ENCODE results near the gene SLC16A12. TPM values are rescaled to one million over a fixed set of nuclear protein-coding genes. Genes with fewer than 3 reads are reported as not detected.

The SLC16A12 gene
- total and polyA plus RNA-seq, 3 experiments from 2014 or later, result not detected

DNA sequence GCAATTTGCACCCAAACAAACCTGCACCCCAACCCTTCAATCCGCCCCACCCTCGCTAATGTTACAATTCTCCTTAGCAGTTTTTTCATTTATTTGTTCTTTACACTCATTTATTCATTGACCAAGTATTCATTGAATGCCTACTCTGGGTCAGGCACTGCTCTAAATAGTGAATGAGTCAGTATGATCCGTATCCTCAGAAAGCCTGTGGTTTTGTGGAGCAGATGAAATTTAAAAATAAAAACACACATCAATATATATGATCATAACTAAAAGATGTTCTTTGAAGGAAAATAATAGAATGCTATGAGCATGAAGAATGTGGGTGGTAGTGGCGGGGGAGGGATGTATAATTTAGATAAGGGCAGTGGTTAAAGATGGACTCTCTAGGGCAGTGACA, 107.8 kb downstream of the SLC16A12 start:
- DNase-seq, result no peak
- Histone ChIP-seq H3K9me3 (ENCODE audit: low read length) (no peaks in the 10 kb centered on the region), H3K27ac (ENCODE audit: low read depth, low read length) (no peak overlapping the region), H3K27me3 (ENCODE audit: insufficient read depth, low read length, poor library complexity, severe bottlenecking) (no peaks in the 10 kb centered on the region), H3K4me1 (ENCODE audit: insufficient read depth, low read length) (no peaks in the 10 kb centered on the region), H3K36me3 (ENCODE audit: insufficient read depth, low read length) (no peaks in the 10 kb centered on the region), H3K4me3 (ENCODE audit: low read length) (no peak overlapping the region)
- ChIA-PET CTCF (no interaction called here), POLR2A (no interaction called here)
- no peaks in the 10 kb centered on the region for H3K9me3 Mint-ChIP-seq
- H3K4me3 Mint-ChIP-seq, result peak overlapping the region in 1 of 7 donors; percentile 6
- H3K27ac Mint-ChIP-seq, result no peak overlapping the region
- peaks cover 6 to 21% of the 10 kb centered on the region in 2 donors for H3K27me3 Mint-ChIP-seq
- peaks cover 0 to 4% (median 4%) of the 10 kb centered on the region in 3 donors for H3K36me3 Mint-ChIP-seq
- H3K4me1 Mint-ChIP-seq, result no peaks in the 10 kb centered on the region

DNA sequence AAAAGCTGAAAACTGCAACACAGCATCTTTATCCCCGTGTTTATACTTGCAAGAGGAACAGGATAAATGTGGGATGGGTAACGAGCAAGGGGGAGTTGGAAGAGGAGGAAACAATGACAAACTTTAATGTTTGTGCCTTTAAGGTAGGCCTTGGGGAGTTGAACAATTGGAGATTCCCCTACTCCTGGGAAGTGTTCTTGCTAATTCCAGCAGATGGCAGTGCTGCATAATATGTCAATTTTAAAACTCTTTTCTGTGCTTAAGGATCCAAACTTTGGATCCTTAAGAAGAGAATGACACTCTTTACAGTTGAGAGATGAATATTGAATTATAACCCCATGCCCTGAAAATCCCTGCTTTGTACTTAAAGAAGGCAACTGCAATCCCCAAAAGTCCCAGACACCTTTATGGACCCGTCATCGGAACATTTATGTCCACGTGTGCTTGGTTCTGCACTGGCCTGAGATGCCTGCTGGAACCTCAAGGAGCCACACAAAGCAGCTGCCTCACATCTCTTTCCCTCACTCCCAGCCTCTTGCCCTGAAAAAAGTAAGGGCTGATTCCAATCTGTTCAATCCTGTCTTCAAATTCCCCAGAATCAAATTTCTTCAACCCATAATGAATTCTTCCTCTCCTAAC, 109.0 kb downstream of the SLC16A12 start:
- H3K9me3 ChIP-seq (ENCODE audit: low read length), result no peaks in the 10 kb centered on the region
- no peak overlapping the region for H3K27ac ChIP-seq (ENCODE audit: low read depth, low read length)
- Mint-ChIP-seq H3K36me3 (peaks cover 0 to 12% (median 5%) of the 10 kb centered on the region in 3 donors), H3K27me3 (peaks cover 2 to 13% of the 10 kb centered on the region in 2 donors), H3K4me3 (no peak overlapping the region), H3K9me3 (no peaks in the 10 kb centered on the region), H3K4me1 (peaks cover 3 to 10% (median 7%) of the 10 kb centered on the region in 3 donors), H3K27ac (no peak overlapping the region)
- no peaks in the 10 kb centered on the region for H3K27me3 ChIP-seq (ENCODE audit: insufficient read depth, low read length, poor library complexity, severe bottlenecking)
- no peaks in the 10 kb centered on the region for H3K36me3 ChIP-seq (ENCODE audit: insufficient read depth, low read length)
- DNase-seq, result no peak
- POLR2A ChIA-PET, result no interaction called here
- H3K4me1 ChIP-seq (ENCODE audit: insufficient read depth, low read length), result no peaks in the 10 kb centered on the region
- CTCF ChIA-PET, result no interaction called here
- no peak overlapping the region for H3K4me3 ChIP-seq (ENCODE audit: low read length)

DNA sequence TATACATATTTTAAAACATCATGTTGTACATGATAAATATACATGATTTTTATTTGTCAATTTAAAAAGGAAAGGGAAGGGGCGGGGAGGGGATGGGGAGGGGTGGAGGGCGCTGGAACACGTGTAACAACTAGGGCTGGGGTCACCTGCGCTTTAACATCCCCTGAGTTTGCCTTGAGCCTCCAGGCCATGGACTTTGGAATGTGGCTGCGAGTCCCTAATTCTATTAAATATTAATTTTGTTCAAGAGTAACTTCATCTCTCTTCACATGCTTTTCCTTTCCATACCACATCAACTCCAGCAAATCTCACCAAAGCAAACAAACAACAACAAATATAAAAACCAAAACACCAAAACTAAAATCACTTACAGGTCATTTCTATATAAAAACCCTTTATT, 110.4 kb downstream of the SLC16A12 start:
- ChIA-PET POLR2A (no interaction called here), CTCF (no interaction called here)
- Mint-ChIP-seq H3K9me3 (no peaks in the 10 kb centered on the region), H3K36me3 (peaks cover 0 to 23% (median 10%) of the 10 kb centered on the region in 3 donors), H3K4me3 (no peak overlapping the region), H3K27ac (peak overlapping the region in 1 of 8 donors; percentile 15), H3K27me3 (peaks cover 2 to 13% of the 10 kb centered on the region in 2 donors), H3K4me1 (peaks cover 6 to 23% (median 21%) of the 10 kb centered on the region in 3 donors)
- DNase-seq, result no peak
- H3K36me3 ChIP-seq (ENCODE audit: insufficient read depth, low read length), result no peaks in the 10 kb centered on the region
- H3K4me3 ChIP-seq (ENCODE audit: low read length), result no peak overlapping the region
- H3K27me3 ChIP-seq (ENCODE audit: insufficient read depth, low read length, poor library complexity, severe bottlenecking), result no peaks in the 10 kb centered on the region
- H3K4me1 ChIP-seq (ENCODE audit: insufficient read depth, low read length), result no peaks in the 10 kb centered on the region
- H3K27ac ChIP-seq (ENCODE audit: low read depth, low read length), result no peak overlapping the region
- H3K9me3 ChIP-seq (ENCODE audit: low read length), result no peaks in the 10 kb centered on the region

DNA sequence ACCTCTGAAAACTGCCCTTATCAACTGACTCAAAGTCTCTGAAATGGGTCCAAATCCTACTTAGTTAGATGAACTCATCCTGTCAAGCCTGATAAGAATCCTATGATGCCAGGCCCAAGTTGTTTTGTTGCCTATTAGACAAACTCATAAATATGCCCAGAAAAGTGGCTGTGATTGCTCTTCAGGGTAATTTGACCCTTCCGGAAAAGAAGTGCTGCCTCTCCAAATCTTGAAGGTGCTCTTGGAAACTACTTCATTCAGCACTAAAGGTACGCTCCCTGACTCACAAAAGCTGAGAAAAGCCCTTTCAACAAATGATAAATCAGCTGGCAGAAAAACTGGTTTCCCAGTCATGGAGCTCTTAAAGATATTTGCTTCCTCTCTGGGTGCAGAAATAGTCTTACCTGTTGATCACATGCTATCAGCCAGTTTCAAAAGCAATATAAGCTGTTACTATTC, 114.3 kb downstream of the SLC16A12 start:
- H3K4me3 Mint-ChIP-seq, result peak overlapping the region in 1 of 7 donors; percentile 31
- peak overlapping the region in 5 of 8 donors; percentile 28 to 61 (median 37) for H3K27ac Mint-ChIP-seq
- no peaks in the 10 kb centered on the region for H3K27me3 Mint-ChIP-seq
- DNase-seq, result no peak
- Histone ChIP-seq H3K4me3 (ENCODE audit: low read length) (no peak overlapping the region), H3K27me3 (ENCODE audit: insufficient read depth, low read length, poor library complexity, severe bottlenecking) (no peaks in the 10 kb centered on the region), H3K9me3 (ENCODE audit: low read length) (no peaks in the 10 kb centered on the region), H3K27ac (ENCODE audit: low read depth, low read length) (no peak overlapping the region), H3K36me3 (ENCODE audit: insufficient read depth, low read length) (no peaks in the 10 kb centered on the region), H3K4me1 (ENCODE audit: insufficient read depth, low read length) (peaks cover 22% of the 10 kb centered on the region)
- H3K4me1 Mint-ChIP-seq, result peaks cover 39 to 59% (median 52%) of the 10 kb centered on the region in 3 donors
- ChIA-PET POLR2A (no interaction called here), CTCF (no interaction called here)
- H3K9me3 Mint-ChIP-seq, result no peaks in the 10 kb centered on the region
- peaks cover 0 to 39% (median 15%) of the 10 kb centered on the region in 3 donors for H3K36me3 Mint-ChIP-seq

DNA sequence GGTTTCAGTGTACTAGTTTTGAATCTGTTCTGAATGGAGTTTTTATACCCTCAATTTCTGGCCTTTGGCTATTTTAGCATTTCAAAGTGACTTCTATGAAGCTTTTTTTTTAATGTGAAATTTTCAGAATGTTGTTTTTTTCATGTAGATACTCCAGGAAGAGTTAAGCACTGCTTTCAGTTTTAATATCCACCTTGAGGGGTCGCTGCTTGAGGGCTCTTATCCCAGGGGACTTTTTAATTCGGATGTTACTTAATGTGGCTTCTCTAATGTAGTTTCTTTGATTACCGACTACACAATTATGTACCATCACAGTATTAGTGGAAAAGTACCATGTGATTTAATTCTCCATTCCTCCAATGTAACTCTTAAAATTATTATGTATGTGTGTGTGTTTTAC, 115.8 kb downstream of the SLC16A12 start:
- peaks cover 0 to 45% (median 15%) of the 10 kb centered on the region in 3 donors for H3K36me3 Mint-ChIP-seq
- Histone ChIP-seq H3K27ac (ENCODE audit: low read depth, low read length) (no peak overlapping the region), H3K9me3 (ENCODE audit: low read length) (no peaks in the 10 kb centered on the region)

DNA sequence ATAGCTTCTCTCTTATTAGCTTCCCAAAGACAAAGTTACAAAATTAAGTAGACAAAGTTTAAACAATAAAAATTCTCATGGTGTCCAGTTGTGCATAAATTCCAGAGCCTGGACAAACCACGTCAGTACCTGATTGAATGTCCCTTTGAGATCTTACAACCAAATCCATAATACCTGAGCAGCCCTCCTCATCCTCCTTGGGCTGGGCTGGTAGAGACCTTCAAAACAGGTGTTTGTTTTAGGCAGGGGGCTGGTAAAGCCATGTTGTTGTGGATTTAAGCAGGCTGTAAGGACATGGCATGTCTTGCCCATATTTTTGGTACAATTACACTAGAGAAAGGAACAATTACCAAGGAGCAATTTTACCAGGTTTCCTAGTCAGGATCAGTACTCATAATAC, 118.9 kb downstream of the SLC16A12 start:
- CTCF ChIA-PET, result no interaction called here
- no peaks in the 10 kb centered on the region for H3K9me3 ChIP-seq (ENCODE audit: low read length)
- peak overlapping the region; percentile 68 to 100 (median 97) for H3K27ac Mint-ChIP-seq
- H3K27me3 Mint-ChIP-seq, result no peaks in the 10 kb centered on the region
- no peak for DNase-seq
- H3K27ac ChIP-seq (ENCODE audit: low read depth, low read length), result no peak overlapping the region
- H3K4me1 Mint-ChIP-seq, result peaks cover 60 to 83% (median 81%) of the 10 kb centered on the region in 3 donors
- no peak overlapping the region for H3K4me3 ChIP-seq (ENCODE audit: low read length)
- POLR2A ChIA-PET, result no interaction called here
- H3K36me3 ChIP-seq (ENCODE audit: insufficient read depth, low read length), result no peaks in the 10 kb centered on the region
- no peaks in the 10 kb centered on the region for H3K27me3 ChIP-seq (ENCODE audit: insufficient read depth, low read length, poor library complexity, severe bottlenecking)
- no peaks in the 10 kb centered on the region for H3K9me3 Mint-ChIP-seq
- peak overlapping the region; percentile 92 to 97 (median 95) for H3K4me3 Mint-ChIP-seq
- peaks cover 42% of the 10 kb centered on the region for H3K4me1 ChIP-seq (ENCODE audit: insufficient read depth, low read length)
- H3K36me3 Mint-ChIP-seq, result peaks cover 0 to 41% (median 13%) of the 10 kb centered on the region in 3 donors

More for the DNA sequence above, 115.8 kb downstream of the SLC16A12 start:
- ChIA-PET POLR2A (no interaction called here), CTCF (interaction anchor here (1.3 to 1.8 kb wide), 2 partner anchors 50 to 118 kb away, joined by 3 to 6 read pairs; partner anchors contain the start of gene IFIT2)
- no peaks in the 10 kb centered on the region for H3K9me3 Mint-ChIP-seq
- Histone ChIP-seq H3K4me1 (ENCODE audit: insufficient read depth, low read length) (peaks cover 29% of the 10 kb centered on the region), H3K36me3 (ENCODE audit: insufficient read depth, low read length) (no peaks in the 10 kb centered on the region), H3K27me3 (ENCODE audit: insufficient read depth, low read length, poor library complexity, severe bottlenecking) (no peaks in the 10 kb centered on the region), H3K4me3 (ENCODE audit: low read length) (no peak overlapping the region)
- peak in 1 of 5 donors; percentile 21 for DNase-seq
- peak overlapping the region in 5 of 7 donors; percentile 13 to 63 (median 32) for H3K4me3 Mint-ChIP-seq
- peaks cover 47 to 69% (median 62%) of the 10 kb centered on the region in 3 donors for H3K4me1 Mint-ChIP-seq
- H3K27me3 Mint-ChIP-seq, result no peaks in the 10 kb centered on the region
- peak overlapping the region in 7 of 8 donors; percentile 32 to 73 (median 60) for H3K27ac Mint-ChIP-seq

DNA sequence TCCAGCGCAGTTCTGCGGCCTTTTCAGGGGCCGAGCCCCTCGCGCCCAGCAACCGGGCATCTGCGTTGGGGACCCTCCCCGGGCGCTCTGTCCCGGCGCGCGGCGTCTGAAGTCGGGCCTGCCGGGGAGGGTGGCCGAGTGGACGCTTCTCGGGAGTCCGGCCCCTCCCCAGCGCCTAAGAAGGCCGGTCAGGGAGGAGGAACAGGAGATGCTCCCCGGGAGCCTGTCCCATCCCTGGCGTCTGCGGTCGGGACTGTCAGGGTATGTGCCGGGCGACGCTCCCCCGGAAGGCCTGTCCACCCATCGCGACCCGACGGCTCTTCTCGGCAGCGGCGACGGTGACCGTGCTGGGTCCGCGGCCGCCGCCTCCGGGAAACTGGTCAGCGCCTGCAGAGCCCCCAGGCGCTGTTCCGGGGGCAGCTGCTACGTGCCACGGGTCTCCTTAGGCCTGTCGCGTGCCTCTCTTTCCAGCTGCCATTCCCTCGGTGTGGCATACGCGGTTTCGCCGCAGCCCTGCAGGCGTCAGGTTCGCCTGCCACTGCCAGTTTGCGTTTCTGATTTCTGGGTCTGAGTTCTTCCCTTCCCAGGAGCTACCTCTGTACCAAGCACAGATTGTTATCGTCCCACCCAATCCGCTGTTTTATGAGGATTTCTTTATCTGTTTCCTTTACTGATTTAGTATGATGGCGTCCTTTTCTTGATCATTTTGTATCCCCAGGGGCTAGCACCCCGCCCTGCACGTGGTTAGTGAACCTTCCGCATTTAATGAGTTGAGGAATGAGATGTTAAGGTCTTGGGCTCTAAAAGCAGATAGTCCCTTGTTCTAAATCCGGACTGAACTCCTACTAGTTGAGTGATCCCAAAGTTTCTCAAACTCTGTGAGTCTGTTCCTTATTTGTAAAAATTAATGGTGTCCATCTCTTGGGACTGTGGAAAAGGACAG, 120.2 kb downstream of the SLC16A12 start:
- Mint-ChIP-seq H3K9me3 (no peaks in the 10 kb centered on the region), H3K27ac (peak overlapping the region; percentile 89 to 100 (median 98)), H3K27me3 (no peaks in the 10 kb centered on the region), H3K4me3 (peak overlapping the region; percentile 92 to 97 (median 95)), H3K36me3 (peaks cover 0 to 29% (median 10%) of the 10 kb centered on the region in 3 donors), H3K4me1 (peaks cover 60 to 78% (median 77%) of the 10 kb centered on the region in 3 donors)
- ChIA-PET CTCF (interaction anchor here (0.9 to 1.4 kb wide), 3 partner anchors 22 to 80 kb away, joined by 3 to 6 read pairs (median 3); partner anchors contain the start of gene IFIT1), POLR2A (interaction anchor here (0.8 to 1.6 kb wide), 6 partner anchors 23 to 1748 kb away, joined by 3 to 30 read pairs (median 6); partner anchors contain the start of genes IFIT1, IFIT2, KIF20B and LIPA)
- H3K36me3 ChIP-seq (ENCODE audit: insufficient read depth, low read length), result no peaks in the 10 kb centered on the region
- H3K4me3 ChIP-seq (ENCODE audit: low read length), result peak overlapping the region; percentile 88
- H3K9me3 ChIP-seq (ENCODE audit: low read length), result no peaks in the 10 kb centered on the region
- H3K4me1 ChIP-seq (ENCODE audit: insufficient read depth, low read length), result peaks cover 42% of the 10 kb centered on the region
- peak; percentile 34 to 65 (median 49) for DNase-seq
- peak overlapping the region; percentile 88 for H3K27ac ChIP-seq (ENCODE audit: low read depth, low read length)
- no peaks in the 10 kb centered on the region for H3K27me3 ChIP-seq (ENCODE audit: insufficient read depth, low read length, poor library complexity, severe bottlenecking)
